HG03108 (cell line): ENCODE data around the gene CD248.
"Not testable (repeated sequence)": the region's sequence is repeated elsewhere in the genome, so short reads cannot be mapped to it uniquely, and the experiment has no call there.

Experiments
- ATAC-seq: cut with Tn5 transposase; IDR thresholded peaks from one replicate; pipeline ENCODE4 v1.9.1; 2021; ENCODE audit warnings: moderate library complexity; ENCODE audit not compliant: unreplicated experiment

CD248 gene

GRCh38 chr11:66329165-66329673 is 12.4 kb upstream of the CD248 start:
- ATAC-seq: no peak

DNA sequence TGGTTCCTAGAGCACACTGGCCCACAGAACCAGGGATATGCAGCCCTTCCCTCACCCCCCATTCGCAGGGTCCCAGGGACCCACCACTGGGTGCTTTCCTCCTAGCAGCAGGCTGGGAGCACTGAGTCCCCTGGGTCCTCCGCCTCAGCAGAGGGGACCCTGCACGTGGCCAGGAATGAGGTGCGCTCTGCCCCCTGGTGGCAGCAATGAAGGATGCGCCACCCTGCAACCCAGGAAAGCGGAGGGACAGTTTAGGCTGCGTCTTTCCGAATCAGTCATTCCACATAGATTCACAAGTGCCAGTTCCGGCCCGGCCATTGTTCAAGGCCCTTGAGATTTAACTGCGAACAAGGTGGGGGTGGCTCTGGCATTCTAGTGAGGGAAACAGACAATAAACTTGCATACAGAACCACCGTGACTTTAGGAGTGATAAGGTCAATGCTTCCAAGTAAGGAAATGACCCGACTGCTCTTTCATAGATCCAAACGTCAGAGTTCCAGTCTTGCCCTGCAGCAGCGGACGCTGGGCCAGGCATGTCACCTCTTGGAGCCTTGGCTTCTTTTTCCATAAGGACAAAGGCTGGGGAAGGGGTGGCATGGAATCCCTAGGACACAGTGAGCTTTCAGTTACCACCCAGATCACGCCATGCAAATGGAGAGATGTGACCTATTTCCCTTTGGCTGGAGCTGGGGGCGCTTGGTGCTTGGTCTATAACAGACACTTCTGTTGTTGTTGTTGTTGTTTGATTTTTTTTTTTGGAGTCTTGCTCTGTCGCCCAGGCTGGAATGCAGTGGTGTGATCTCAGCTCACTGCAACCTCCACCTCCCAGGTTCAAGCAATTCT is 11.7 kb upstream of the CD248 start:
- peak; percentile 65 for ATAC-seq

DNA sequence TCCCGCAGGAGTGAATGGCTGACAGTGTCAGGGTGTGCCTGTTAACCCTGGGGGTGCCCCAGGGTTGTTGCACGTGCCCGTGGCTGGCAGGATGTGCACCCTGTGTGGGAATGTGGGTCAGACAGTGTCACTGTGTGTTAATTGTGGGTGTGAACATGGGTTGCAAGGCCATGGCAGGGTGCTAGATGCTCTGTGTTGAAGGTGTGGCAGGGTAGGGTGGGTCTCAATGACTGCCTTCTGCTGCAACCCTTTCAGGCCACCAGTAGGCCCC is 11.1 kb upstream of the CD248 start:
- ATAC-seq: no peak

DNA sequence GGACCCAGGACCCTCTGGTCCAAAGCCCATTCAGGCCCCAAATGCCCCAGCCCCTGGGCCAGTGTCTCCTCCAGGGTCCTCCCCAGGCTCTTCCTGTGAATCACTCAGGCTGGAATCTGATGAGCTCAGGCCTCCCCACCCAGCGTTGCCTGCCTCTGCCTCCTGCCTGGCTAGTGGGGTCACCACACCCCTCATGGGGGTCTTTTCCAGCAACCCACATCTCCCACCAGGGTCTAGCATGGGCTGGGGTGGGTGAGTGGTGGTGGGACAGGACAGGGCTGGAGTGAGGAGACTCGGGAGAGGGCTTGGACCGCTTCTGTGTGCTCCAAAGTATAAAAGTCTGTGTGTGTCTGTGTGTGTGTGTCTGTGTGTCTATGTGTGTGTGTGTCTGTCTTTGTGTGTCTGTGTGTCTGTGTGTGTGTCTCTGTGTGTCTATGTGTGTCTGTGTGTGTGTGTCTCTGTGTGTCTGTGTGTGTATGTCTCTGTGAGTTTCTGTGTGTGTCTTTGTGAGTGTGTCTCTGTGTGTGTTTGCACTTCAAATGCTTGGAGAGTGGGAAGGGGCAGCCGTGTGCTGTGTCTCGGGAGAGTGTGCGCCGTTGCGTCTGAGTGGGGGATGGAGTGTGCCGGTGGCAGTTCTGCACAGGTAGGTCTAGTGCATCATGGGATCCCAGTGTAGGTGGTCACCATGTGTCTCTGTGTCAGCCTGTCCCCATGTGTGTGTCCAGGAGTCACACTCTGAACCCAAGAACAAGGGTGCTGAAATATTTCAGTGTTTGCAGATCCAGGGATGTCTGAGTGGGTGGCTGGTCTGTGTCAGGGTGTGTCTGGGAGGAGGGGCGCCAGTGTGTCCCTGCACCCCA is 10.6 kb upstream of the CD248 start:
- ATAC-seq: no peak

DNA sequence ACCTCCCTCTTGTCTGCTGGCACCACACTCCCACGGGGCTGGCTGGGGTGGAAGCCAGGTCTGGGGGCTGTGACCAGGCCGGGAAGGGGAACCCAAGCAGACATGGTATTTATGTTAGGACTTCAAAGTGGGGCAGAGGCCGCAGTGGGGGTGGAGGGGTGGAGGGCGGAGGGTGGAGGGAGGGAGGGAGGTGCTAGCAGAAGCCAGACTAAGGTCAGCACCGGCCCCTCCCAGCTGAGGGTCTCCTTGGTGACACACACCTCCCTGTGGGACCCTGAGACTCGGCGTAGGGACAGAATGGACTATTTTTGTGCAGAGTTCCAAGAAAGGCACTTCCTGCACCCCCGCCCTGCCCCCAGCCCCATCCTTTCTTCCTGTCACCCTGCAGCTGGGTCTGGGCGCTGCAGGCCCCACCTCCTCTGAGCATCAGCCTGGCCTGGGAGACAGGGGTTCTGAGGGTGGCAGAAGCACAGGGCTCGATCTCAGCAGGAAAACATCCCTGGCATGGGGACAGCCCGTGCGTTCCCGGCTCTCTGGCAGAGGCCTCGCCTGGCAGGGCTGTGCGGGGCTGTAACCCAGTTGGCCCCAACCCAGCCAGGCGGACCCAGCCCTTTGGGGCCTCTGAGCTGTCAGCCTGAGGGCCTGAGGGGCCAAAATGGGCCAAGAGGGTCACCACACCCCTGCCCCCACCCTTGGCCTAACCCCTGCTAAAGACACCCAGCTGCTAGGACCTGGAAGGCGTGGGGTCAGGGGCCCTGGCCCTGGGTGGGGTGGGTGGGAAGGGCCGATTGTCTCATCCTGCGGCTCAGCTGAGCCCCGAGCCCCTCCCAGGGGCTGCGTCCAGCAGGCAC is 9.6 kb upstream of the CD248 start:
- ATAC-seq: no peak

DNA sequence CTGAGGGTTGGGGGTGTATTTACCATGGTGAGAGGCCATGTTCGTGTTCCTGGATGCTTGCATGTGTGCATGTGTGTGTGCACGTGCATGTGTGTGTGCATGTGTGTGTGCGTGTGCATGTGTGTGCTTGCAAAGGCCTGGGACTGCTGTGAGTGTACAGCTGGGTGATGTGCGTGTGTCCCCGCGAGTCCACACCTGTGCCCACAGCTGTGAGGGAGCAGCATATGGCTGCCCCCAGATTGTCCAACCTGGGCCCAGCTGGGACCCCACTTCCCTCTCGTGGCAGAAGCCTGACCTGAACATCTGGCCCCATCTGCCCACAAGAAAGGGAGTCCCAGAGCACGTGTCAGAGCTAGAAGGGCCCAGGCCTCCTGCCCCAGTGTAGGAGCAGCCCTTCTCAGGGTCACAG is 8.4 kb upstream of the CD248 start:
- ATAC-seq: no peak

- no peak for ATAC-seq
Observed at GRCh38 chr11:66324664-66325063, 7.8 kb upstream of the CD248 start.

DNA sequence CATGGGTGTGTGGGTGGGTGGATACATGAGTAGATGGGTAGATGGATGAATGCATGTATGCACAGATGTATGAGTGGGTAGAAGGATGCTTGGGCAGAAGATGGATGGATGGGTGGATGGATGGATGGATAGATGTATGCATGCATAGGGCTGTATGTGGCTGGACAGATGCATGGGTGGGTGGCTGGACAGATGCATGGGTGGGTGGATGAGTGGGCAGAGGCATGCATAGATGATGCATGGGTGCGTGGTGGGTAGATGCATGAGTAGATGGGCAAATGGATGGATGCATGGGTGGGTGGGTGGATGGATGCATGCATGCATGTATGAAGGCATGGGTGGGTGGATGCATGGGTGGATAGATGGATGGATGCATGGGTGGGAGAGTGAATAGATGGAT is 6.8 kb upstream of the CD248 start:
- no peak for ATAC-seq

DNA sequence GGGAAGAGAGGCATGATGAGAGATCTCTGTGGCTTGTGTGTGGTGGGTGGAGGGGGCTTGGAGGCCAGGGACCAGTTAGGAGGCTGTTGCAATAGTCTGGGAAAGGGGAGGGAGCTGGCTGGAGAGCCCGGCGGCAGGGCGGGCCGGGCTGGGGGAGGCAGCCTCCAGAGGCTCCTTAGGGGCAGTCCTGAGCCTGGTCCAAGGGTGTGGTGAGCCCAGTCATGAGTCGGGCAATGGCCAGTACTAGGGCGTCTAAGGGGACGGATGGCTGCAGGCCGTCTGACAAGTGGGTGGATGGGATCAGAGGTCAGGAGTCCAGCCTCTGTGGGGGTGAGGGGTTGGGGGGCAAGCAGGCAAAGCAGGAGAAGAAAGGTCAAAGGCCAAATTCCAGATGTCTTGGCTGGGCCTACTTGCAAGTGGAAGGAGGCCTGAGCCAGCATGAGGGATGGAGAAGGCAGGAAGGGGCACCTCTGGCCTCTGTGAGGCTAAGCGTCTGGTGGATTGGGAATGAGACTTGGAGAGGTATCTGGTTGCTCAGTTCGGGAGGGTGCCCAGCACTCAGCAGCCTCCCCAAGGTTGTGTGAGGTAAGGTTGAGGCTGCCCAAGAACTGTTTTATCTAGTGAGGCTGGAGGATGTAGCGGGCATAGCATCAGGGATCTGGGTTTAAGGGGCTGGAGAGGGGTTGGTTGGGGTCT is 6.0 kb upstream of the CD248 start:
- ATAC-seq: no peak

DNA sequence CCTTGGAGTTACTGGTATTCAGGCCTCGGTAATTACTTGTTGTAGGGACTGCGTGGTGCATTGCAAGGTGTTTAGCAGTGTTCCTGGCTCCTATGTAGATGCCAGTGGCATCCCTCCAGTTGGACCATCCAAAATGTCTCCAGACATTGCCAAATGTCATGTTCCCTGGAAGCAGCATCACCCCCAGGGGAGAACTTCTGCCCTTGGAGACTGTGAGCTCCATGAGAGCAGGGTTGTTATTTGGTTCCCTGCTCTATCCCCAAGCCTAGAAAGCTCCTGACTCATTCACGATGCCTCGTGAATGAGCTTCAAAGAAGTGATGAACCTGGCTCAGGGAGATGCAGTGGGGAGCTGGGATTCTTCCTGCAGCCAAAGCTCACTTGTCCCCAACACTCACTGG is 4.8 kb upstream of the CD248 start:
- ATAC-seq: no peak

- ATAC-seq: not testable (repeated sequence)
Observed at GRCh38 chr11:66320748-66321147, 3.9 kb upstream of the CD248 start.

DNA sequence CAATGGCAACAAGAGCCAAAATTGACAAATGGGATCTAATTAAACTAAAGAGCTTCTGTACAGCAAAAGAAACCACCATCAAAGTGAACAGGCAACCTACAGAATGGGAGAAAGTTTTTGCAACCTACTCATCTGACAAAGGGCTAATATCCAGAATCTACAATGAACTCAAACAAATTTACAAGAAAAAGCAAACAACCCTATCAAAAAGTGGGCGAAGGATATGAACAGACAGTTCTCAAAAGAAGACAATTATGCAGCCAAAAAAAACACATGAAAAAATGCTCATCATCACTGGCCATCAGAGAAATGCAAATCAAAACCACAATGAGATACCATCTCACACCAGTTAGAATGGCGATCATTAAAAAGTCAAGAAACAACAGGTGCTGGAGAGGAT is 3.4 kb upstream of the CD248 start:
- ATAC-seq: not testable (repeated sequence)

DNA sequence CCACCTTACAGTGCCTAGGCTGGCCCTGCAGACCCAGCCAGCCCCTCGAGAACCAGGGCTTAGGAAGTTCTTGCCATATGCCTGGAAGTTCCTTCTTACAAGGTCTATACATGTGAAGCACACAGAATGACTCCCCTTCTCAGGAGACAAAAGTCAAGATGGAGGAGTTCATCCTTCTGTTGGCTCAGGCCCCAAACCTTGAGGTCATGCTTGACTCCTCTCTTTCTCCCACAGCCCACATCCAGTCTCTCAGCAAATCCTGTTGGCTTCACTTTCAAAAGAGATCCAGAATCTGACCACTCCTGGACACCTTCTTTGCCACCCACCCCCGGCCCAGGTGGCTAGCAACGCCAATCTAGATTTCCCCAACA is 1.7 kb upstream of the CD248 start:
- no peak for ATAC-seq

DNA sequence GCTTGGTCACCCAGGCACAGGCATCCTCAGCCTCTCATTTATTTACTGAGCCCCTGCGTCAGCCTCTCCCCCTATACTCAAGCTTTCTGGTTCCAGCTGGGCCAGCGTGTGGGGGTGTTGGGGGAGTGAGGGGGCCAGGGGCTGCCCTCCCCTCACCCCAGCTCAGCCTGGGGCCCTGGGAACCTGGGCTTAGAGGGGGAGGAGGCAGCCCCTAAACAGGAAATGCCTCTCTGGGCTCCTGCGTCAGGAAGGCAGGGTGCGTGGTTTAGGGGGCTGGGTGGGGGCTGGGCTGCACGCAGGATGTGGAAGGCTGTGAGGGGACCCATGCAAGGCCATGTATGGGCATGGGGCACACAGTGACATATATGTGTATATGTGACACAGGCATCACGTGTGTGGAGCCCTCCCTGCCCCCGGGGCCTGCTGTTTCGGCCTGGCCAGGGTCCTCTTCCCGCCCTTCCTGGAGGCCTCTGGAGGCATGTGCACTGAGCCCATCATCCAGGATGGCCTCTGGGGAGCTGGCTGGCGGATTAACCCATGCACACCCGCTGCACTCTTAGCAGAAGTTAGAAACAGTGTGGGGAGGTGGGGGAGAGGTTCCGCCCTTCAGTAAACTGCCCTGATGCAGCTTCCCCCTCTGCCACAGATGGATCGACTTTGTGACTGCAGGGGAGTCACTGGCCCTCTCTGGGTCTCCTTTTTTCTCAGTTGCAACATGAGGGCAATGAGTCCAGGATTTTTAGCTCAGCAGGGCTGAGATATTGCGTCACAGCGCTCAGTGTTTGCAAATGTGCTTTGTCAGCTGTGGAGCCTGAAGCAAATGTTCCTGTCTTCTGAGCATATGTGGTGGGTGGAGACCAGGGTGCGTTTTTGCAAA is 1.1 kb upstream of the CD248 start:
- ATAC-seq: no peak

- no peak for ATAC-seq
Observed at GRCh38 chr11:66317322-66317722, 478 bp upstream of the CD248 start.

- ATAC-seq: no peak
Observed at GRCh38 chr11:66315921-66316811, 678 bp downstream of the CD248 start.

GRCh38 chr11:66315498-66315885 is 1.4 kb downstream of the CD248 start:
- no peak for ATAC-seq

DNA sequence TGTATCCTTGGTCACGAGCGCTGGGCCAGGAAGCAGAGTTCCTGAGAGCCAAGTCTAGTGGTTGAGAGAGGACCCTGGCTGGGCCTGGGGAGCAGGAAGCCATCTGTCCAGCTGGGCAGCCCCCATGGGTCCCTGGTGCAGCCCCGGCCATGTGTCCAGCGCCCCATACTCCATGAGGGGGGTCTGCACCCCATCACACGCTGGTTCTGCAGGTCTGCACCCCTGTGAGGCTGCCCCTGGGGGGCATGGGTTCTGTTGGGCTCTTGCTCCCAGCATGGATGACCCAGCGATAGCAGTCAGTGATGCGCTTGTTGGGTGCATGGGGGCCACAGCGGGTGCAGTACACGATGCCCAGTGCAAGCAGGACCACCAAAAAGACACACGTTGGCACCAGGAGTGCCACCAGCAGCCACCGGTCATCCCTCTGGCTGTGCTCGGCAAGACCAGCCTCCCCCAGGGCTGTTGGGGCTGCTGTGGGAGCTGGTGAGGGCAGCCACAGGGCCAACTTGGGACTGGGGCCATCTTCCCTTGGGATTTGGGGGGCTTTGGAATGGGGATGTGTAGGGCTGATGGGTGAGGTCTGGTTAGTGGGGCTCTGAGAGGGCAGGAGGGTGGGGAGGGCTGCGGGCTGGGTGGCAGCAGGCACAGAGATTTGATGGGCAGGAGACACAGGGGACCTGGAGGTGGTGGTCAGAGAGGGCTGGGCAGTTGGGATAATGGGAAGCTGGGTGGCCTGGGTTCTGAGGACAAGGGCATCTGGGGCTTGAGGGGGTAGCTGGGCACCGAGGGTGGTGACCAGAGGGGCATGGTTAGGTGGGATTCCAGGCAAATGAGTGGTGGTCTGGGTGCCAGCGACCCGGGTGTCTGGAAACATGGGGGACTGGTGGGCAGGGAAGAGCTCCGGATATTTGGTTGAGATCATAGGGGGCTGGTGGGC is 2.0 kb downstream of the CD248 start:
- no peak for ATAC-seq
